ENCODE data around the gene KRT71.

GRCh38 chr12:52582971-52583456 is 30.1 kb upstream of the KRT71 start:
- no peak for TF ChIP-seq POLR2A (IDR thresholded peaks at IDR 0.05; ENCODE audit: low read length)
- no peak for TF ChIP-seq GATA1 (IDR thresholded peaks at IDR 0.05; ENCODE audit: low read depth, low read length)

Data from erythroblast (primary cell).